Measurements from ENCODE around the gene TPRG1.

TPRG1 gene

GRCh38 chr3:189167027-189167766 lies 4.6 kb upstream of the TPRG1 start:
- no peak for DNase-seq

- no peak for DNase-seq
These were observed 3.1 kb upstream of the TPRG1 start for GRCh38 chr3:189168711-189169110.

GRCh38 chr3:189169728-189170127 lies 2.0 kb upstream of the TPRG1 start:
- DNase-seq: no peak

GRCh38 chr3:189170559-189170958 lies 1.2 kb upstream of the TPRG1 start:
- DNase-seq: no peak

- no peak for DNase-seq
These were observed 1.1 kb downstream of the TPRG1 start for GRCh38 chr3:189172668-189173419.

GRCh38 chr3:189184566-189184965 lies 12.8 kb downstream of the TPRG1 start:
- DNase-seq: no peak

- DNase-seq: no peak
These were observed 14.3 kb downstream of the TPRG1 start for GRCh38 chr3:189186101-189186500.

GRCh38 chr3:189188466-189188865 lies 16.7 kb downstream of the TPRG1 start:
- no peak for DNase-seq

- no peak for DNase-seq
These were observed 21.0 kb downstream of the TPRG1 start for GRCh38 chr3:189192725-189193124.

GRCh38 chr3:189195302-189195701 lies 23.5 kb downstream of the TPRG1 start:
- no peak for DNase-seq

GRCh38 chr3:189202106-189202505 lies 30.3 kb downstream of the TPRG1 start:
- DNase-seq: no peak

- DNase-seq: no peak
These were observed 30.8 kb downstream of the TPRG1 start for GRCh38 chr3:189202583-189202982.

GRCh38 chr3:189204167-189204866 lies 32.5 kb downstream of the TPRG1 start:
- no peak for DNase-seq

GRCh38 chr3:189204937-189205336 lies 33.2 kb downstream of the TPRG1 start:
- DNase-seq: no peak

GRCh38 chr3:189210251-189210770 lies 38.5 kb downstream of the TPRG1 start:
- no peak for DNase-seq

GRCh38 chr3:189212681-189213080 lies 40.9 kb downstream of the TPRG1 start:
- DNase-seq: no peak

GRCh38 chr3:189214651-189215050 lies 42.9 kb downstream of the TPRG1 start:
- no peak for DNase-seq

- no peak for DNase-seq
These were observed 51.3 kb downstream of the TPRG1 start for GRCh38 chr3:189222927-189223636.

GRCh38 chr3:189225431-189225830 lies 53.7 kb downstream of the TPRG1 start:
- DNase-seq: no peak

- DNase-seq: no peak
These were observed 55.5 kb downstream of the TPRG1 start for GRCh38 chr3:189227249-189227648.

- DNase-seq: no peak
These were observed 57.5 kb downstream of the TPRG1 start for GRCh38 chr3:189229196-189229828.

- no peak for DNase-seq
These were observed 61.0 kb downstream of the TPRG1 start for GRCh38 chr3:189232790-189233189.

Data from NCI-H1694 treated with DMSO at 0.1 percent for 48 hours (cell line).